Measurements from ENCODE around the gene INPP4B.

The INPP4B gene

DNA sequence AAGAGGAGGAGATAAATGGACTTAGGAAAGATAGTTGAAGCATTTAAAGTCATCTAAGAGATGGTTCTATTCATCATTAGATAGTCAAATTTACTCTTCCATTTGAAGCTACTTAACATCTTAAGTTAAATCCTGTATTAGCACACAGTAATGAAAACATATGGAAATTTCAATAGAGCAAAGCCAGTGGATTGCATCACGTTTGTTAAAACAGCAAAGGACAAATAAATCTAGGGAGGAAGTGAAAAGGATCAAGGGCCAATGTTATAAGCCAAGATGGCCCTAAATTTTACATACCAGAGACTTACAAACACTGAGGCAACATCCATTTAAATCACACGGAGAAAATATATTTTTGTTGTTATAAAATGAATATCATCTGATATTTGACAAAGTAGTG, 602.8 kb downstream of the INPP4B start:
- Histone ChIP-seq H3K9ac (ENCODE audit: low read length) (no peak overlapping the region), H3K56ac (ENCODE audit: low read length) (no peak overlapping the region), H3K4me3 (ENCODE audit: low read length) (no peak overlapping the region), H3K79me2 (ENCODE audit: control insufficient read depth, insufficient read depth, low read length) (no peaks in the 10 kb centered on the region), H2BK5ac (ENCODE audit: low read length) (no peak overlapping the region), H3K4me2 (ENCODE audit: low read length) (no peak overlapping the region), H2BK15ac (replicated peaks; ENCODE audit: low read depth) (no peak overlapping the region), H3K4ac (ENCODE audit: low read depth, low read length) (no peak overlapping the region), H3K4me1 (ENCODE audit: control insufficient read depth, low read depth, low read length) (no peaks in the 10 kb centered on the region), H4K8ac (ENCODE audit: low read depth, low read length) (no peak overlapping the region), H3K27me3 (ENCODE audit: insufficient read depth, low read length, poor library complexity) (no peaks in the 10 kb centered on the region), H3K23ac (ENCODE audit: low read length) (no peak overlapping the region), H3K79me1 (ENCODE audit: low read length) (no peaks in the 10 kb centered on the region), H4K5ac (ENCODE audit: low read length) (no peak overlapping the region), H2AK5ac (ENCODE audit: low read length) (no peak overlapping the region), H3K36me3 (ENCODE audit: control insufficient read depth, insufficient read depth, low read length) (no peaks in the 10 kb centered on the region), H3K27ac (ENCODE audit: low read depth, low read length) (no peak overlapping the region), H2BK120ac (ENCODE audit: low read depth, low read length) (no peak overlapping the region), H3K18ac (ENCODE audit: low read length) (no peak overlapping the region)
- no CpG with 5 or more reads among the region's 2 CpGs for WGBS (ENCODE audit: extremely low coverage, insufficient coverage, low lambda C conversion rate)
- no peak for DNase-seq

DNA sequence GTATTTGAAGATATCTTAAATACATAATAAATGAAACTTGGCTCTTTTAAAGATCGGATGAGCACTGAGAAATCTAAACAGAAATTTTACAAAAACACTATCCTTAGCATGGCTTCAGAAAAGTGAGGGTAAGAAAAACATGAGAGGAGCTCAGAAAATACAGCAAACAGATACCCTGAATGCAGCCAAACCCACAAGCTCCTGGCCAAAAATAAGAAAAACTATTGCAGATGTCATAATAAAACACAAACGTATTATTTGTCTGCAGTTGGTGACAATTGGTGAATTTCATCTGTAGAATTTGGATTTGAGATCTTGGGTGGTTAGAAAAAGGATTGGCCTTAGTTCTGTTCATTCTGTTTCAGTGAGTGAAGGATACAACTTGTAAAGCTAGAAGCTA, 603.9 kb downstream of the INPP4B start:
- no peak overlapping the region for H2BK15ac ChIP-seq (replicated peaks; ENCODE audit: low read depth)
- no peak overlapping the region for H2BK120ac ChIP-seq (ENCODE audit: low read depth, low read length)
- H4K5ac ChIP-seq (ENCODE audit: low read length): no peak overlapping the region
- no peaks in the 10 kb centered on the region for H3K79me2 ChIP-seq (ENCODE audit: control insufficient read depth, insufficient read depth, low read length)
- H3K27ac ChIP-seq (ENCODE audit: low read depth, low read length): no peak overlapping the region
- no peak overlapping the region for H3K9ac ChIP-seq (ENCODE audit: low read length)
- H3K23ac ChIP-seq (ENCODE audit: low read length): no peak overlapping the region
- H3K56ac ChIP-seq (ENCODE audit: low read length): no peak overlapping the region
- no peaks in the 10 kb centered on the region for H3K4me1 ChIP-seq (ENCODE audit: control insufficient read depth, low read depth, low read length)
- no peak overlapping the region for H3K4me2 ChIP-seq (ENCODE audit: low read length)
- no peak for DNase-seq
- WGBS (ENCODE audit: extremely low coverage, insufficient coverage, low lambda C conversion rate): no CpG with 5 or more reads among the region's 2 CpGs
- H3K79me1 ChIP-seq (ENCODE audit: low read length): no peaks in the 10 kb centered on the region
- H2AK5ac ChIP-seq (ENCODE audit: low read length): no peak overlapping the region
- no peaks in the 10 kb centered on the region for H3K36me3 ChIP-seq (ENCODE audit: control insufficient read depth, insufficient read depth, low read length)
- H2BK5ac ChIP-seq (ENCODE audit: low read length): no peak overlapping the region
- no peaks in the 10 kb centered on the region for H3K27me3 ChIP-seq (ENCODE audit: insufficient read depth, low read length, poor library complexity)
- H3K4ac ChIP-seq (ENCODE audit: low read depth, low read length): no peak overlapping the region
- H4K8ac ChIP-seq (ENCODE audit: low read depth, low read length): no peak overlapping the region
- H3K18ac ChIP-seq (ENCODE audit: low read length): no peak overlapping the region
- H3K4me3 ChIP-seq (ENCODE audit: low read length): no peak overlapping the region

DNA sequence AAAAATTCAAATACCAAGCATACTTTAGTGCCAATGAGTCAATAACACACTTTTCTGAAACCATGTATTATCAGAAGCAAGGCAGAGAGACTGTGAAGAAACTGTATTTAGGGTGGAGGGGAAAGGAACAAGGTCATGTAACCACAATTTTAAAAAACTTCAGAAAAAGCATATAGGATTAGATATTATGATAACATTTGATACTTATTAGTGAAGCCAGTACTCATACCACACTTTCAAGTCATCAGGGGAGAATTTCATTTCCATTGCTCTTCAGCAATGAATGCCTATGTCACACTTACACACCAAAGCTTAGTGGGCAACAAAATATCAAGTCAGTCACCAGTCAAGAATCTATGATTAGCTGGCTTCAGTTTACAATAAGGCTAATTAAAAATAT, 607.5 kb downstream of the INPP4B start:
- H3K9ac ChIP-seq (ENCODE audit: low read length): no peak overlapping the region
- H4K8ac ChIP-seq (ENCODE audit: low read depth, low read length): no peak overlapping the region
- H3K4me2 ChIP-seq (ENCODE audit: low read length): no peak overlapping the region
- no peak overlapping the region for H2BK120ac ChIP-seq (ENCODE audit: low read depth, low read length)
- no peak overlapping the region for H3K27ac ChIP-seq (ENCODE audit: low read depth, low read length)
- no peak overlapping the region for H3K23ac ChIP-seq (ENCODE audit: low read length)
- H2BK15ac ChIP-seq (replicated peaks; ENCODE audit: low read depth): no peak overlapping the region
- H3K4me3 ChIP-seq (ENCODE audit: low read length): no peak overlapping the region
- no peak for DNase-seq
- H3K79me1 ChIP-seq (ENCODE audit: low read length): no peaks in the 10 kb centered on the region
- H3K4me1 ChIP-seq (ENCODE audit: control insufficient read depth, low read depth, low read length): no peaks in the 10 kb centered on the region
- H3K56ac ChIP-seq (ENCODE audit: low read length): no peak overlapping the region
- no peak overlapping the region for H2BK5ac ChIP-seq (ENCODE audit: low read length)
- no peaks in the 10 kb centered on the region for H3K79me2 ChIP-seq (ENCODE audit: control insufficient read depth, insufficient read depth, low read length)
- no peaks in the 10 kb centered on the region for H3K27me3 ChIP-seq (ENCODE audit: insufficient read depth, low read length, poor library complexity)
- H2AK5ac ChIP-seq (ENCODE audit: low read length): no peak overlapping the region
- no peaks in the 10 kb centered on the region for H3K36me3 ChIP-seq (ENCODE audit: control insufficient read depth, insufficient read depth, low read length)
- no peak overlapping the region for H4K5ac ChIP-seq (ENCODE audit: low read length)
- H3K18ac ChIP-seq (ENCODE audit: low read length): no peak overlapping the region
- H3K4ac ChIP-seq (ENCODE audit: low read depth, low read length): no peak overlapping the region

DNA sequence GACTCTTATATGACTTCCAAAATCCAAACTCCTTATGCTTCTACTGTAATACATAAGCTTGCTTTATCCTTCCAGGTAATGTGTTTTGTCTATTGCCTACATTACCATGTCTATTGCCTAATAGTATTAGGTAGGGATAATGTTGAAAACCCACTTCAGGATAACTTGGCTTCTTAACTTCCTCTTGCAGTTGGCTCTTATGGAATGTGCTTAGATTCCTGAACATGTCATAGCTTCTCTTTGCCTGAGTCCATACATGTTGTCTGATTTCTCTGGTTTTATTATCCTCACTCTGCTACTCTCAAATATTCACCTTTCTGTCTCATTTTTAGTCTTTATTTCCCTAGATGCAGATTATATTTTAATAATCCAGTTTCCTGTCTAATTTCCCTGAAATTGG, 609.8 kb downstream of the INPP4B start:
- H2AK5ac ChIP-seq (ENCODE audit: low read length): no peak overlapping the region
- no peak overlapping the region for H3K4ac ChIP-seq (ENCODE audit: low read depth, low read length)
- H3K23ac ChIP-seq (ENCODE audit: low read length): no peak overlapping the region
- no peak overlapping the region for H3K56ac ChIP-seq (ENCODE audit: low read length)
- no peak for DNase-seq
- no peaks in the 10 kb centered on the region for H3K79me1 ChIP-seq (ENCODE audit: low read length)
- H4K5ac ChIP-seq (ENCODE audit: low read length): no peak overlapping the region
- no peaks in the 10 kb centered on the region for H3K36me3 ChIP-seq (ENCODE audit: control insufficient read depth, insufficient read depth, low read length)
- H3K27me3 ChIP-seq (ENCODE audit: insufficient read depth, low read length, poor library complexity): no peaks in the 10 kb centered on the region
- no peak overlapping the region for H3K9ac ChIP-seq (ENCODE audit: low read length)
- no peak overlapping the region for H2BK120ac ChIP-seq (ENCODE audit: low read depth, low read length)
- no peak overlapping the region for H2BK5ac ChIP-seq (ENCODE audit: low read length)
- H4K8ac ChIP-seq (ENCODE audit: low read depth, low read length): no peak overlapping the region
- H2BK15ac ChIP-seq (replicated peaks; ENCODE audit: low read depth): no peak overlapping the region
- H3K4me1 ChIP-seq (ENCODE audit: control insufficient read depth, low read depth, low read length): no peaks in the 10 kb centered on the region
- no peak overlapping the region for H3K27ac ChIP-seq (ENCODE audit: low read depth, low read length)
- no peaks in the 10 kb centered on the region for H3K79me2 ChIP-seq (ENCODE audit: control insufficient read depth, insufficient read depth, low read length)
- H3K18ac ChIP-seq (ENCODE audit: low read length): no peak overlapping the region
- H3K4me3 ChIP-seq (ENCODE audit: low read length): no peak overlapping the region
- no peak overlapping the region for H3K4me2 ChIP-seq (ENCODE audit: low read length)

DNA sequence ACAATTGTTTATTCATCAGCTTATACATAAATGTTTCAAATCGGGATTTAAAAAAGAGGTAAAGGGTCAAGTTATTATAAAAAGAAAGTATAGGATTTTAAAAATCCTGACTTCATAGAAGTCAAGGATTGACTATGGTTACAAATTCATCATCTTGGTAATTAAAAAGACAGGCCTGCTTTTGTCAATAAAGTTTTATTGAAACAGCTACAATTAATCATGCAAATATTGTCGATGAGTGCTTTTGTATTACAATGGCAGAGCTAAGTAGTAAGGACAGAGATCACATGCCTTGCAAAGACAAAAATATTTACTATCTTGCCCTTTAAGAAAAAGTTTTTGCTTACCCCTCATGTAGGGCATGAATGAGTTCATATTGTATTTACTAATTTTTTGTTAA, 614.3 kb downstream of the INPP4B start:
- no peak overlapping the region for H3K9ac ChIP-seq (ENCODE audit: low read length)
- no peaks in the 10 kb centered on the region for H3K79me2 ChIP-seq (ENCODE audit: control insufficient read depth, insufficient read depth, low read length)
- no CpG with 5 or more reads among the region's 2 CpGs for WGBS (ENCODE audit: extremely low coverage, insufficient coverage, low lambda C conversion rate)
- H3K18ac ChIP-seq (ENCODE audit: low read length): no peak overlapping the region
- H3K4me2 ChIP-seq (ENCODE audit: low read length): no peak overlapping the region
- no peaks in the 10 kb centered on the region for H3K79me1 ChIP-seq (ENCODE audit: low read length)
- H4K5ac ChIP-seq (ENCODE audit: low read length): no peak overlapping the region
- H3K56ac ChIP-seq (ENCODE audit: low read length): no peak overlapping the region
- no peak for DNase-seq
- H2BK15ac ChIP-seq (replicated peaks; ENCODE audit: low read depth): no peak overlapping the region
- no peak overlapping the region for H4K8ac ChIP-seq (ENCODE audit: low read depth, low read length)
- H3K4ac ChIP-seq (ENCODE audit: low read depth, low read length): no peak overlapping the region
- H2BK5ac ChIP-seq (ENCODE audit: low read length): no peak overlapping the region
- H3K23ac ChIP-seq (ENCODE audit: low read length): no peak overlapping the region
- no peaks in the 10 kb centered on the region for H3K4me1 ChIP-seq (ENCODE audit: control insufficient read depth, low read depth, low read length)
- H3K27ac ChIP-seq (ENCODE audit: low read depth, low read length): no peak overlapping the region
- H2BK120ac ChIP-seq (ENCODE audit: low read depth, low read length): no peak overlapping the region
- H3K36me3 ChIP-seq (ENCODE audit: control insufficient read depth, insufficient read depth, low read length): no peaks in the 10 kb centered on the region
- H3K27me3 ChIP-seq (ENCODE audit: insufficient read depth, low read length, poor library complexity): no peaks in the 10 kb centered on the region
- no peak overlapping the region for H2AK5ac ChIP-seq (ENCODE audit: low read length)
- H3K4me3 ChIP-seq (ENCODE audit: low read length): no peak overlapping the region

- Histone ChIP-seq H3K4me1 (ENCODE audit: control insufficient read depth, low read depth, low read length) (no peaks in the 10 kb centered on the region), H3K36me3 (ENCODE audit: control insufficient read depth, insufficient read depth, low read length) (no peaks in the 10 kb centered on the region), H2BK15ac (replicated peaks; ENCODE audit: low read depth) (no peak overlapping the region), H2BK5ac (ENCODE audit: low read length) (no peak overlapping the region), H3K79me2 (ENCODE audit: control insufficient read depth, insufficient read depth, low read length) (no peaks in the 10 kb centered on the region), H3K18ac (ENCODE audit: low read length) (no peak overlapping the region), H2AK5ac (ENCODE audit: low read length) (no peak overlapping the region), H3K4me2 (ENCODE audit: low read length) (no peak overlapping the region), H3K4ac (ENCODE audit: low read depth, low read length) (no peak overlapping the region), H3K9ac (ENCODE audit: low read length) (no peak overlapping the region), H2BK120ac (ENCODE audit: low read depth, low read length) (no peak overlapping the region), H3K79me1 (ENCODE audit: low read length) (no peaks in the 10 kb centered on the region), H3K27ac (ENCODE audit: low read depth, low read length) (no peak overlapping the region), H3K27me3 (ENCODE audit: insufficient read depth, low read length, poor library complexity) (no peaks in the 10 kb centered on the region), H4K8ac (ENCODE audit: low read depth, low read length) (no peak overlapping the region), H3K56ac (ENCODE audit: low read length) (no peak overlapping the region), H3K4me3 (ENCODE audit: low read length) (no peak overlapping the region), H3K23ac (ENCODE audit: low read length) (no peak overlapping the region), H4K5ac (ENCODE audit: low read length) (no peak overlapping the region)
- DNase-seq: no peak
- no CpG with 5 or more reads among the region's 3 CpGs for WGBS (ENCODE audit: extremely low coverage, insufficient coverage, low lambda C conversion rate)
These were observed 615.1 kb downstream of the INPP4B start for GRCh38 chr4:142230991-142231390.
